Measurements from ENCODE around the gene TFB1M.

DNA sequence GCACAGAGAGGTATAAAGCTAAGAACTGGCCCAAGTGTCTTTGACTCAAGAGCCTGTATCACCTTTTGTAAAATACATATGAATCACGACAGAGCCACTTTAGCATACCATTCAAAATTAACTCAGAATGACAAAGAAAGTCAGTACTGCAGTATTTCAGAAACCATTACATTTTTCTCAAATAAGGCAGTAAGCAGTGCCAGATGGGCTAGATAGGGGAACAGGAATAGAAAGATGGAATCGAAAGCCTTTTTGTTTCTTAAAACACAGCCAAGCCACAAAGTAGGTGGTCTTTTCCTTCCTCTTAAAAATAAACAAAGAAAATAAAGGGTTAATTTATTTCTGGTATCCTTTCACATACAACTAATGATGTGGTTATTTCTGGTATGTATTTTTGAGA lies 40.2 kb downstream of the TFB1M start:
- TF ChIP-seq, protein P1, sequence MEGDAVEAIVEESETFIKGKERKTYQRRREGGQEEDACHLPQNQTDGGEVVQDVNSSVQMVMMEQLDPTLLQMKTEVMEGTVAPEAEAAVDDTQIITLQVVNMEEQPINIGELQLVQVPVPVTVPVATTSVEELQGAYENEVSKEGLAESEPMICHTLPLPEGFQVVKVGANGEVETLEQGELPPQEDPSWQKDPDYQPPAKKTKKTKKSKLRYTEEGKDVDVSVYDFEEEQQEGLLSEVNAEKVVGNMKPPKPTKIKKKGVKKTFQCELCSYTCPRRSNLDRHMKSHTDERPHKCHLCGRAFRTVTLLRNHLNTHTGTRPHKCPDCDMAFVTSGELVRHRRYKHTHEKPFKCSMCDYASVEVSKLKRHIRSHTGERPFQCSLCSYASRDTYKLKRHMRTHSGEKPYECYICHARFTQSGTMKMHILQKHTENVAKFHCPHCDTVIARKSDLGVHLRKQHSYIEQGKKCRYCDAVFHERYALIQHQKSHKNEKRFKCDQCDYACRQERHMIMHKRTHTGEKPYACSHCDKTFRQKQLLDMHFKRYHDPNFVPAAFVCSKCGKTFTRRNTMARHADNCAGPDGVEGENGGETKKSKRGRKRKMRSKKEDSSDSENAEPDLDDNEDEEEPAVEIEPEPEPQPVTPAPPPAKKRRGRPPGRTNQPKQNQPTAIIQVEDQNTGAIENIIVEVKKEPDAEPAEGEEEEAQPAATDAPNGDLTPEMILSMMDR (IDR thresholded peaks at IDR 0.05): no peak
- no peak for TF ChIP-seq POLR2A (IDR thresholded peaks at IDR 0.05)
